GM19099 (cell line): ENCODE results near the gene TNIK.

ENCODE experiments used
- POLR2A ChIP-seq: IDR thresholded peaks from 3 replicates; pipeline ENCODE4 v1.6.1; 2011; ENCODE audit warnings: low read depth; ENCODE audit not compliant: insufficient read length; ENCODE audit errors: extremely low read depth

The TNIK gene

DNA sequence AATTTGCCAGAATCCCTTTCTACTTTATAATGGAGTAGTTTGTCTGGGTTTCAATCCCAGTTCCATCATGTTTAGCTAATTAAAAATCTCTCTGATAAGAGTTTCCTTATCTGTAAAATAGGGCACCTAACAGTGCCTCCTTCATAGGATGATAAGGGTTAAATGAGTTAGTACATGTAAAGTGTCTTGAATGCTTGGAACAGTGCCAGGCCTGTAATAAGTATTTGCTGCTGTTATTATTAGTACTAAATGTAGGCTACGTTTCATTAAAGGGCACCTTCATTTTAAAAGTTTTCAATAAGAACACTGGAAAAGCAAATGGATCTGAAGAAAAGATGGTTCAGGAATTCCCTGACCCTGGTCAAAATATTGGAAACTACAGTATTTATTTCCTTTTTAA, 421.9 kb downstream of the TNIK start:
- TF ChIP-seq POLR2A, result no peak

GRCh38 chr3:171028779-171029232, 431.4 kb downstream of the TNIK start:
- TF ChIP-seq POLR2A, result no peak

DNA sequence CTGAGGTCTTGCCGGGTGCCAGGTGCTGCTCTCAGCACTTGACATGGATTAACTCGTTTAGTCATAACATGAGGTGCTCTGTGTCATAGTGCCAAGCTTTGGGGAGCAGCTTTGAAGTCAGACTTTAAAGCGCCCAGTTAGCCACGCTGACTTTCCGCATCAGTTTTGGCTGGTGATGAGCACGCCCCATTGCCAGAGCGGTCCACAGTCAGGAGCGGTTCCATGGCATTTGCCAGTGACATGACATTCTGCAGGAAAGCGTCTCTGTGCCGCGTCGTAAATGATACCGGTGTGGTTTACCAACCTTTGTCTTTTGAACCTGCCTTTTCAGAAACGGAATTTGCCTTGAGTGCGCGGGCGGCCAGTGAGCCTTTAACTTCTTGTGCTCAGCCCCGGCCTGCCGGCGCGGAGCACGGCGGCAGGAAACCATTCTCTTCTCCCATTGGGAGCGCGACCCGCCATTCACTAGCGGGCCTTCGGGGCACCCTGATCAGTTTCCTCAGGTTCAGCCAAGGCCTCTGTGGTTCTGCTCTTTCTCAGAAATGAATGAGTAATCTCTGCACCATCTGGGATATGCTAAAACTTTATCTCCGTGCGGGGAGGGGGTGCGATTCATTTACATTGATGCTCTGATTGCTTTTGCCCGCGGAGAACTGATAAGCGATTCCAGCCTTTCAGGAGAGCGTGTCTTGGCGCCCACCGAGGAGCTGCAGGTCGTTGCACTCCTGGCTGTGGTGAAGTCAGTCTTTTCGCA, 432.0 kb downstream of the TNIK start:
- TF ChIP-seq POLR2A, result no peak

- no peak for TF ChIP-seq POLR2A
Measured at GRCh38 chr3:171026597-171027293, 433.5 kb downstream of the TNIK start, which contains the start of gene SLC2A2. Gene SLC2A2 (minus strand): TSS chr3:171026720. CDS start chr3:171026670, 50 bp downstream.

GRCh38 chr3:171023566-171023965, 436.6 kb downstream of the TNIK start:
- no peak for TF ChIP-seq POLR2A

DNA sequence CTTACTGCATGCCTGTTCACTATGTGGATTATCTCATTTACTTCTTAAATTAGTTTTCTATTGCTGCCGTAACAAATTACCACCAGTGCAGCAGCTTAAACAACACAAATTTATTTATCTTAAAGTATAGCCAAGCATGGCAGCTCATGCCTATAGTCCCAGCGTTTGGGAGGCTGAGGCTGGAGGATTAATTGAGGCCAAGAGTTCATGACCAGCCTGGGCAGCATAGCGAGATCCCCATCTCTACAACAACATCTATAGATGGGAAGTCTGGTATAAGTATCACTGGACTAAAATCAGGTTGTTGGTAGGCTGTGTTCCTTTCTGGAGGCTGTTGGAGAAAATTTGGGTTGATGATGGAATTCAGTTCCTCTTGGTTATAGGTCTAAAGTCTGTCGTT, 438.8 kb downstream of the TNIK start:
- TF ChIP-seq POLR2A, result no peak

- no peak for TF ChIP-seq POLR2A
Measured at GRCh38 chr3:171018156-171018935, 441.9 kb downstream of the TNIK start.

DNA sequence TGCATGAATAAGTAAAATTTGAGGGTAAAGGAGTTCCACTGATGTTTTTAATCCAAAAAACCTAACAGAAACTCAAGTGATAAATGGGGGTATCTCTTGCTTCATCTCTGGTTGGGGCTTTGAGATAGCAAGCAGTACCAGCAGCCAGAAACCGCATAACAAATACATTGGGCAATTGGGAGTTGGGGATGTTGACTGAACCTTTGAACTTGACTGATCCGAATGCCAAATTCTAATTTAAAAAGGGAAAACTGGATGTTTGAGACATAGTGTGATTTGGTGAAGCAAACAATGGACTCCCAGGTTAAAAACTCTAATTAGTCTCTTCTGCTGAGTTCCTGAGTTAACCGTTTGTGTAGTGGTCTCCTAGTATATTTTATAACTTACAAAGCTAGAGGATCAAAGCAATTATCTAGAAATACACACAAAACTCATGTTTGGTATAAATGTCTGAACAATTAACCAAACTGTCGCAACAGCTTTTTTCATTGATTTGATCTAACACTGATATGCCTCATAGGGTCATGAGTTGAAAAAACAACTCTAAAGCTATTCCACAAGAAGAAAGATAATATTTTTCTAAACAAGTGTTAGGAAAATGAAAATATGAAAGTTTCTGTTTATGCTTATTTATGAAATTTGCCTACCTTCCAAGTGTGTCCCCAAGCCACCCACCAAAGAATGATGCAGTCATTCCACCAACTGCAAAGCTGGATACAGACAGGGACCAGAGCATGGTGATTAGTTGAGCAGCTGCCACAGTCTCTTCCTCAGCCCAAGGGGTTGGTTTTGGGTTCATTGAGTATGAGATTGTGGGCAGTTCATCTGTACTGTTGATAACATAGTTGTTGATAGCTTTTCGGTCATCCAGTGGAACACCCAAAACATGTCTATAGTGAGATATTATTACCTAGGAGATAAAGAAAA, 446.1 kb downstream of the TNIK start:
- TF ChIP-seq POLR2A, result no peak

DNA sequence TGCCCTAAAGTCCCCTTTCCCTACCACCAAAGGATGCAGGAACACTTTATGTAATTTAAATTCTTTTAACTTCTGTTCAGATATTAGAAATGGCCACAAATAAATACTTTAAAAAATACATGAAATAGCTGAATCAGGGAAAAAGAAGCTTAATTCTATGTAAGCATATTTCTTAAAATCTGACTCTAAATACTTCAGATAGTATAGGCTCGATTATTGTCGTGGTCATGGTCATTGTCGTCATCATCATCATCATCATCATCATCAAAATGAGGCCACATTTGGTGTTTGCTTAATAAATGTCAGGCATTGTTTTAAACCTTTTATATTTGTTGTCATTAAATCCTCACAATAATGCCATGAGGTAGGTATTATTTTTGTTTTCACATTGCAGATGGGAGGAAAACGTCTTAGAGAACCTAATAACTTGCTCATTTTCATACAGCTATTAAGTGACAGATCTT, 448.3 kb downstream of the TNIK start:
- no peak for TF ChIP-seq POLR2A
